Left cardiac atrium (tissue), 4 donors: ENCODE data around the gene IL6. TPM values are rescaled to one million over a fixed set of nuclear protein-coding genes. Genes with fewer than 3 reads are reported as not detected.
"Not testable (repeated sequence)": the region's sequence is repeated elsewhere in the genome, so short reads cannot be mapped to it uniquely, and the experiment has no call there.

Source experiments
- ATAC-seq, 2 donors: fragments of 200-7000 bp; cut with Tn5 transposase; one replicate each; pipeline ENCODE4 v1.9.1; 2020; ENCODE audit warnings: mild to moderate bottlenecking in 2 of 2, moderate library complexity in 2 of 2
- DNase-seq: peaks from one replicate; pipeline ENCODE4 v3.0.0-alpha.2; 2020
- intact Hi-C, 2 donors: fragments of 100-400 bp; cut with DNase I; formaldehyde crosslinking; loops; one replicate each; pipeline versions ENCODE4 v1.14.1 to v1.15.1; 2022 to 2023
- total RNA-seq, 2 donors: library from RNA; stranded (reverse); fragmentation: NEBNext Ultra II Directional; extraction: Animal tissue kit (Norgen Biotek cat#: 25700); gene quantifications; one replicate each; pipeline ENCODE4 v1.2.1, GENCODE V29; 2021
- donor health status: DM: no; HTN: yes; CAD: no.
- donor health status: DM: no; HTN: yes; CAD: no; lungs with severe emphysema.
- donor health status: DM: yes; HTN: yes; CAD: no.
- donor health status: Dilated cardiomyopathy.

The IL6 gene
- total RNA-seq, 2 donors from 2014 or later, result 3.3 to 20.1 TPM

DNA sequence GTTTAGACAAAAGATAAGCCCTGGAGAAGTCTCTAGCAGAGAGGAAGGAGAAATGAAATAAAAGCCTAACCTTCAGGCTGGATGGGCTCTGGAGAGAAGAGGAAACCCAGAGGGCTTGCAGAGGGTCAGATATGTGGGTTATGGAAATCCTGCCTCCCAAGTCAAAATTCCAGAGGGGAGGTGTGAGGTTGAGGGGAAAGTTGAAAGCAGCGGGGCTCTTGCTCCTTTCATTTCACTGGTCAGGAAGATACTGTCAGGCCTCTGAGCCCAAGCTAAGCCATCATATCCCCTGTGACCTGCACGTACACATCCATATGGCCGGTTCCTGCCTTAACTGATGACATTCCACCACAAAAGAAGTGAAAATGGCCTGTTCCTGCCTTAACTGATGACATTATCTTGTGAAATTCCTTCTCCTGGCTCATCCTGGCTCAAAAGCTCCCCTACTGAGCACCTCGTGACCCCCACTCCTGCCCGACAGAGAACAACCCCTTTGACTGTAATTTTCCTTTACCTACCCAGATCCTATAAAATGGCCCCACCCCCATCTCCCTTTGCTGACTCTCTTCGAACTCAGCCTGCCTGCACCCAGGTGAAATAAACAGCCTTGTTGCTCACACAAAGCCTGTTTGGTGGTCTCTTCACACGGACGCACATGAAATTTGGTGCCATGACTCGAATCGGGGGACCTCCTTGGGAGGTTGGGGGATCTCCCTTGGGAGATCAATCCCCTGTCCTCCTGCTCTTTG, 23.7 kb upstream of the IL6 start:
- DNase-seq, intact Hi-C loops, ATAC-seq: not testable (repeated sequence)

DNA sequence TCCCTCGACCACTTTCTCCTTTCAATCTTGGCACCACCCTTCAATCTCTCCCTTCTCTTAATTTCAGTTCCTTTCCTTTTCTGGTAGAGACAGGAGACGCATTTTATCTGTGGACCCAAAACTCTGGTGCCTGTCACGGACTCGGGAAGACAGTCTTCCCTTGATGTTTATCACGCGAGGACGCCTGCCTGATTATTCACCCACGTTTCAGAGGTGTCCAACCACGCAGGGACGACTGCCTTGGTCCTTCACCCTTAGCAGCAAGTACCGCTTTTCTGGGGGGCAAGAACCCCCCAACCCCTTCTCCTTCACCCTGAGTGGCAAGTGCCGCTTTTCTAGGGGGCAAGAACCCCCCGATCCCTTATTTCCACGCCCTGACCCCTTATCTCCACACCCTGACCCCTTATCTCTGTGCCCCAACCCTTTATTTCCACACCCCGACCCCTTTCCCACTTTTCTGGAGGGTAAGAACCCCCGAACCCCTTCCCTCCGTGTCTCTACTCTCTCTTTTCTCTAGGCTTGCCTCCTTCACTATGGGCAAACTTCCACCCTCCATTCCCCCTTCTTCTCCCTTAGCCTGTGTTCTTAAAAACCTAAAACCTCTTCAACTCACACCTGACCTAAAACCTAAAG, 22.9 kb upstream of the IL6 start:
- DNase-seq, ATAC-seq, intact Hi-C loops: not testable (repeated sequence)

DNA sequence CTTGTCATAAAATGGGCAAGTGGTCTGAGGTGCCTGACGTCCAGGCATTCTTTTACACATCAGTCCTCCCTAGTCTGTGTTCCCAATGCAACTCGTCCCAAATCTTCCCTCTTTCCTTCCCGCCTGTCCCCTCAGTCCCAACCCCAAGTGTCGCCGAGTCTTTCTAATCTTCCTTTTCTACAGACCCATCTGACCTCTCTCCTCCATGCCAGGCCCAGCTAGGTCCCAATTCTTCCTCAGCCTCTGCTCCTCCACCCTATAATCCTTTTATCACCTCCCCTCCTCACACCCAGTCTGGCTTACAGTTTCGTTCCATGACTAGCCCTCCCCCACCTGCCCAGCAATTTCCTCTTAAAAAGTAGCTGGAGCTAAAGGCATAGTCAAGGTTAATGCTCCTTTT, 22.3 kb upstream of the IL6 start:
- DNase-seq, ATAC-seq, intact Hi-C loops: not testable (repeated sequence)

DNA sequence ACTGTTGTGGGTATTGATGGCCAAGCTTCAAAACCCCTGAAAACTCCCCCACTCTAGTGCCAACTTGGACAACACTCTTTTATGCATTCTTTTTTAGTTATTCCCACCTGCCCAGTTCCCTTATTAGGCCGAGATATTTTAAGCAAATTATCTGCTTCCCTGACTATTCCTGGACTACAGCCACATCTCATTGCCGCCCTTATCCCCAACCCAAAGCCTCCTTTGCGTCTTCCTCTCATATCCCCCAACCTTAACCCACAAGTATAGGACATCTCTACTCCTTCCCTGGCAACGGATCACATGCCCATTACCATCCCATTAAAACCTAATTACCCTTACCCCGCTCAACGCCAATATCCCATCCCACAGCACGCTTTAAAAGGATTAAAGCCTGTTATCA, 21.1 kb upstream of the IL6 start:
- ATAC-seq, intact Hi-C loops, DNase-seq: not testable (repeated sequence)

DNA sequence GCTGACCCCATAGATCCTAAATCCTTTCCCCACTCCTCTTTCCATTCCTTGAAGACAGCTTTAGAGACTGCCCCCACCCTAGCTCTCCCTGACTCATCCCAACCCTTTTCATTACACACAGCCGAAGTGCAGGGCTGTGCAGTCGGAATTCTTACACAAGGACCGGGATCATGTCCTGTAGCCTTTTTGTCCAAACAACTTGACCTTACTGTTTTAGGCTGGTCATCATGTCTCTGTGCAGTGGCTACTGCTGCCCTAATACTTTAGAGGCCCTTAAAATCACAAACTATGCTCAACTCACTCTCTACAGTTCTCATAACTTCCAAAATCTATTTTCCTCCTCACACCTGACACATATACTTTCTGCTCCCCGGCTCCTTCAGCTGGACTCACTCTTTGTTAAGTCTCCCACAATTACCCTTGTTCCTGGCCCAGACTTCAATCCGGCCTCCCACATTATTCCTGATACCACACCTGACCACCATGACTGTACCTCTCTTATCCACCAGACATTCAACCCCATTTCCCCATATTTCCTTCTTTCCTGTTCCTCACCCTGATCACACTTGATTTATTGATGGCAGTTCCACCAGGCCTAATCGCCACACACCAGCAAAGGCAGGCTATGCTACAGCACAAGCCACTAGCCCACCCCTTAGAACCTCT, 19.8 kb upstream of the IL6 start:
- ATAC-seq, DNase-seq, intact Hi-C loops: not testable (repeated sequence)

DNA sequence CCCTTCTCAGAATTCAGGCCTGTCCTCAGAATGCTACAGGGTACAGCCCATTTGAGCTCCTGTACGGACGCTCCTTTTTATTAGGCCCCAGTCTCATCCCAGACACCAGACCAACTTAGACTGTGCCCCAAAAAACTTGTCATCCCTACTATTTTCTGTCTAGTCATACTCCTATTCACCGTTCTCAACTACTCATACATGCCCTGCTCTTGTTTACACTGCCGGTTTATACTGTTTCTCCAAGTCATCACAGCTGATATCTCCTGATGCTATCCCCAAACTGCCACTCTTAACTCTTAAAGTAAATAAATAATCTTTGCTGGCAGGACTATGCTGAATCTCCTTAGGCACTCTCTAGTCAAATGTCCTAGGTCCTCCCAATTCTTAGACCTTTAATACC, 18.8 kb upstream of the IL6 start:
- DNase-seq, ATAC-seq, intact Hi-C loops: not testable (repeated sequence)

DNA sequence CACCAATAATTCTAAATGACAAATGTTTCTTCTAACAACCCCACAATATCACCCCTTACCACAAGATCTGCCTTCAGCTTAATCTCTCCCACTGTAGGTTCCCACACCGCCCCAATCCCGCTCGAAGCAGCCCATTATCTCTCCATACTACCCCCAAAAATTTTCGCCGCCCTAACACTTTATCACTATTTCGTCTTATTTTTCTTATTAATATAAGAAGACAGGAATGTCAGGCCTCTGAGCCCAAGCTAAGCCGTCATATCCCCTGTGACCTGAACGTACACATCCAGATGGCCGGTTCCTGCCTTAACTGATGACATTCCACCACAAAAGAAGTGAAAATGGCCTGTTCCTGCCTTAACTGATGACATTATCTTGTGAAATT, 18.3 kb upstream of the IL6 start:
- intact Hi-C loops, DNase-seq, ATAC-seq: not testable (repeated sequence)

DNA sequence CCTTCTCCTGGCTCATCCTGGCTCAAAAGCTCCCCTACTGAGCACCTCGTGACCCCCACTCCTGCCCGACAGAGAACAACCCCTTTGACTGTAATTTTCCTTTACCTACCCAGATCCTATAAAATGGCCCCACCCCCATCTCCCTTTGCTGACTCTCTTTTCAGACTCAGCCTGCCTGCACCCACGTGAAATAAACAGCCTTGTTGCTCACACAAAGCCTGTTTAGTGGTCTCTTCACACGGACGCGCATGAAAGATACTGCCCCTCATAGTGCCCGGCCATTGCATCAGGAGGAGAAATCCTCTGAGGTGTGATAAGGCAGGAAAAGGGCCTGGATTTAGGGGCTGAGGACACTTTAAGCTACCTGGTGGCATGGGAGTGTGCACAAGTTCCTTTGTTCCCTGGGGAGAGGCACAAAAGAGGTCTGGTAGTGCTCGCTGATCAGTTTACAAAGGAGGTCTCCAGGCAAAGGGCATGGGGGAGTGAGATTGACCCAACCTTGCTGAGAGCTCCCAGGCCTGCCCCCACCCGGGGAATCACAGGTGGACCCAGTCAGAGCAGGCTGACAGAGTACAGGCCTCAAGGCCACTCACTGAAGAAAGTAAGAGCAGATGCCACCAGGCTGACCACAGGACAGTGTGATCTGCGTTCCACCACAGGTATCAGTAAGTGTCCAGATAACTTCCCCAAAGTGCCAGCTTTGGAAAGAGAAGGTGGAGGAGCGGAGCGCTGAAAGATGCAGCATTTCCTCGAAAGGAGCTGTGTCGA, 17.8 kb upstream of the IL6 start:
- DNase-seq, intact Hi-C loops, ATAC-seq: not testable (repeated sequence)

DNA sequence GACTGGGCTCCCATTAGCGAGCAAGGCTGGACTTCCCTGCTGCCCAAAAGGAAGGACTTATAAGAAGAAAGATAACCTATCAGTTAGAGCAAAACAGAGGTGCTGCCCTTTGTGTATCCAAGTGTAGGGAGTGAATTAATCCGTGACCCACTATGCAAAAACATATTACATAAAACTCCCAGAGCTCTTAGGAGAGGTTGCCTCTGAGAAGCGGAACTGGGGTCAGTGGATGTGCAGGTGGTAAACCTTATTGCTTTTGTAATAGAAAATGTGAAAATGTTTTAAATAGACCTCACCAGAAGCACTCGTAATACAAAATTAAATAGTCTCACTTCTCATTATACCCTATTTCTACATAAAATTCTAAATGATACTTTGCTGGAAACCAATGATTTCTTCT, 17.1 kb upstream of the IL6 start:
- no peak for ATAC-seq
- intact Hi-C loops, result no loop called here

DNA sequence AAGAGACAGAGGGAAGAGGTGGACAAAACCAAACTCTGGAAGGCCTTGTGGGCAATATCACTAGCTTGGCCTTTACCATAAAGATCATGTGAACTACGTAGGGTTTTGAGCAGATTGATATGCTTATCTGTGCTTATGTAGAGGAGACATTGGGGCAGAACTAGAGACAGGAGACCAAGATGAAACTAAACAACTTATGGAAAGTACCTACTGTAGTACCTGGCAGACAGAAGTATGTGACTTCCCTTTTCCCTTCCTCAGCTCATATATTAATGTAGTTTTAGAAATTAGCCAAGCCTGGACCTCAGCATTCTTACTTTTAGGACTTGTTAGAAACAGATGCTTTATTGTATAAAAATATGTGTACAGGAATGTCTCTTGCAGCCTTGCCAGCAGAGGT, 14.0 kb upstream of the IL6 start:
- DNase-seq (no peak), ATAC-seq (no peak)
- intact Hi-C loops, result no loop called here

More for the DNA sequence above, 17.1 kb upstream of the IL6 start:
- no peak for DNase-seq

DNA sequence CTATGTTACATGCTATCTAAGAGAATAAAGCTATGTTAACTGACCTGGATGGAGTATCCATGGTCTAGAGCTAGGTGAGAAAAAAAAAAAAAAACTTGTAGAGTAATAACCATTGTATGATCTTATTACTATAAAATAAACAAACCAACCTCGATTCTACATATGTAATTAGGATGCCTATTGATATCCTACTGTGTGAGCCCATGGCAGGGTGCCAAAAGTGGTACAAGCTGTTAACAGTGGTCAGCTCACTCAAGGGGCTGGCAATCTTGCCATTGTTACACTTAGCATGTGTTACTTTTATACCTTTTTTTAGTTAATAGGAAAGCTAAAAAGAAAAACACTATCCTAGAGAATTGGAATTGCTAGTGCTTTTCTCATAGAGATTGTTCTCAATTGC, 13.5 kb upstream of the IL6 start:
- DNase-seq (no peak), ATAC-seq (no peak)
- intact Hi-C loops, result no loop called here

DNA sequence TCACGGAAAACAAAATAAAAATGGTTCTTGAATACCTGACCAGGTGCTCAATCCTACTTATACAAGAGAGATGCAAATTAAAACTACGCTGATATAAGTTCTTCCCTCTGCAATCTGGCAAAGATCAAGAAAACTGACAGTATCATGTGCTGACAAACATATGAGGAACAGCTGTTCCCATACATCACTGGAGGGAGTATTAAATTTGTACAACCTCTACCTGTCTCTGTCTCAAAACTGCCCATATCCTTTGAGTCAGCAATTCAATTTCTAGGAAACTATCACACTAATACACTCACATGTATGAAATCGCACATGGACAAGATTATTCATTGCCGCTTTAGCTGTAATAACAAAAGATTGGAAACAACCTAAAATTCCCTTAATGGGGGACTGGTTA, 11.0 kb upstream of the IL6 start:
- ATAC-seq, result no peak
- intact Hi-C loops, result no loop called here
- no peak for DNase-seq

DNA sequence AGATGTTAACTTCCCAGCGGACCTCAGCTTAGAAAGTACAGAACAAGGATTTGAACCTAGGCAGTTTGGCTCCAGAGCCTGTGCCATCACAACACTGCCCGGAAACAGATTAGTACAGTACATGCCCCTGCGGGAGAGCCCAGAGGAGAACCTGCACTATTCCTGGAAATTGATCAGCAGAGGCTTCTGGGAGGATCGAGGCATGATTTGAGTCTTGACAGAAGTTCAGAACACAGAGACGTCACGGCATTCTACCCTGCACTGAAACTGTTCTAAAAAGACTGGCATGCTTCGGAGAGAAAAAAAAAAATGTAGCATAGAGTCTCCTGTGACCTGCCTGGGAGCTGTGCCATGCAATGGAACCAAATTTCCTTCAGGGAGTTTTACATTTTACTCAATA, 9.2 kb upstream of the IL6 start:
- intact Hi-C loops, result no loop called here
- DNase-seq (peak; percentile 38), ATAC-seq (peak; percentile 18 to 33)

DNA sequence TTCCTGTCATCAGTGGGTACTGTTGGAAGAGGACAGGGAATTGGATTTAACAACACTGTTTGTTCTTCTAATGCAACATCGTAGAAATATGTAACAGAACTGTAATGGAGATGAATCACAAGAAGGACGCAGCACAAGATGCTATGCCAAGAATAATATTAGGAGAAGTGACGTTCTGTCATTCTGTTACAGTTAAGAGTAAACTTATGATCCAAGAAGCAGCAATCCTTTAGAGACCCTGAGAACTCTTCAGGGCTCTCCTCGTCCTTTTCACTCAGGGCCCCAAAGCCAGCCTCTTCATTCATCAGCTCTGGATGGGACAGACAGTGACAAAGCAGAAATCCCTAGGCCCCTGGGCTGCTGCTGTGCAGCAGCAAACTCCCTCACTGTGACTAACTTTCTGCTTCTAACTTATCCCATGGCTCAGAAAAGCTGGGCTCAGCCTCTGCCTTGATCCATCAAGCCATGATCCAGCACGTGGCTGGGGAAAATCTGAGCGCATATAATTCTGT, 8.7 kb upstream of the IL6 start:
- ATAC-seq (peak; percentile 41 to 75), DNase-seq (no peak)
- intact Hi-C loops, result no loop called here

DNA sequence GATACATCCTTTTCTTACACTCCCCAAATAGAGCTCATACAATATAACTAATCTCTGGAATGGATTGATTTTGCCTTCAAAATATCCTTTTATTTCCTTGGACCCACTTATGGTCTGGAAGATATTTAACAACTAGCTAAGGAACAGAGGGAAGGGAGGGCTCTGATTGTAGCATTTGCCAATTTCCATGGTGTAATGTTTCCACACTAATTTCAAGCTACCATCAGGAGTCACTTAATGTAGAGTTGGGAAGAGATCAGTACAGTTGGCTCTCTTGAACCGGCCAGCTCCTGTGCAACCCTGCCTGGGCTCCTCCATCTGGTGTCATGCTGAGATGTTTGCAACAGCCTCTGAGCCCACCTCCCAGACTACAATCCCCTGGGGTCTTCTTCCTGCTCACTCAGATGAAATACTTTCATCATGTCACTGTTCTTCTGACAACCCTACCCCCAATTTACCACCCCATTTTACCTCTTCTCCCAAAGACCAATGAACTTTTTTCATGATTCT, 8.0 kb upstream of the IL6 start:
- intact Hi-C loops, result no loop called here
- ATAC-seq, result no peak
- no peak for DNase-seq

DNA sequence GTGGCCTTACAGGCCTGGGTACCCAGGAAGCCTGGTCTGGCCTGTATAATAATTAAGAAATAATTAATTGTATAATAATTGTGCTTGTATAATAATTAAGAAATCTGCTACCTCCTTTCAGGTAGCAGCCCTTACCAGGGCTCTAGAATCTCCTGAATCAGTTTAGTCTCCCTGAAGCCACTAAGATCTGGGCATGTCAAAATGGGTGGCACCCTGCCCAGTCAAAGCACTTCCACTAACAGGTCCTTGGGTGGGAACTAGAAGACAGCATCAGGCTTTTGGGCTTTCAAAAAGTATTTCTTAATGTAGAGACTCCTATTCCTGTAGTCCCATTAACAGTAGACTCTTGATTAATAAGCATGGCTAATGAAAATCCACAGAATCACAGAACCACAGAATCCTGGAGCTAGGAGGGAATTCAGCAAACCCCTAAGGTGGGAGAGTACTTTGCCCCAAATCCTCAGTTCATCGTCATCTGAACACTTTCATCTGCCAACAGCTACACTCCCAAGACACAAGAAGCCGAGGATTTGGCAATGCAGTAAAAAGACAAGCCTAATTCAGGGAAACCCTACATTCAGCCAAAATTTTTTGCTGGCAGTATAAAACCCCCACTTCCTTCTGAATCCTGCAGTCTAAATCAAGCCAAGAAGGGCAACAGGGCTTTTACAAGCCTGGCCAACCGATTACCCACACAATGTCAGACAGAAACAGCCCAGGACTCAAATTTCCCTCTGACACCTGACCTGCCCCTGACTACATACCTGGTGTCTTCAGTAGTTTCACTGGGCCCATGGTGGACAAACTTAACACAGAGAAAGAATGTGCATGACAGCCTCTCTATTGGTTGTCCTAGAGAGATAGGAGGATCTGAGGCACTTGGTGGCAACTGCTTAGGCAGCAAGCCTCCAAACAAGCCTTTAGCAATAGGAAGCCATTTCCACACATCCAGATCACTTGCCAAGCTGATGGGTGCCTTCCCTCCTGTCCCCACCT, 5.9 kb upstream of the IL6 start:
- ATAC-seq, result peak in 1 of 2 donors; percentile 24
- no peak for DNase-seq
- intact Hi-C loops, result loop anchor here (10.0 kb wide), 2 partner anchors 156 to 334 kb away; no protein-coding TSS in a partner anchor

DNA sequence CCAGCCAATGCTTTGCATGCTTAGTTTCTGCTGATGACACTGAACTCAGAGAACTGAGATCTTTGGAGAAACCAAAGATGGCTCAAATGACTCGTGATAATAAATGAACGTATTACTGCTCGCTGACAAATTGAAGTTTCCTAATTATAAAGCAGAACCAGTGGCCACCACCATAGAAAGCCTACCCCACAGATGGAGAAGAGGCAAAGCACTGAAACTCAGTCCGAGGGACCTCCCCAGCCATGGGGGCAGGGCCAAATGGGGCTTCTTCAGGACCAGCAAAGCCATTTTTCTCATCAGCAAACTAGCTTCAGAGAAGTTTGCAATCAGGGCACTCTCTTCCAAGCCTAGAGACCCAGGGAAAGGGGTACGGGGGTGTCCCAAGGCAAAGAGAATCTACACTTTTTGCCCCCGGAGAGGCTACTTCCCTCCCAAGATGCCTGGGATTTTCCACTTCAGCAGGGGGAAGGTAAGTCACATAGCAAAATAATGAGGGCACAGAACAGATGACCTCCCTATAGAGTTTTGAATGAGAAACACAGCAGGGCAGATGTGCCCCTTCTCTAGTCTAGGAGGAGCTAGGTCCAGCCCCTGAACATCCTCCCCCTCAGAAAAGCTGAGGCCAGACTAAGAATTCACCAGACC, 4.3 kb upstream of the IL6 start:
- ATAC-seq (no peak), DNase-seq (no peak)
- intact Hi-C loops, result loop anchor here (10.0 kb wide), 2 partner anchors 158 to 332 kb away; no protein-coding TSS in a partner anchor
